ENCODE measurements around the gene CLCN6. TPM values are rescaled to one million over a fixed set of nuclear protein-coding genes. Genes with fewer than 3 reads are reported as not detected.

The CLCN6 gene
- total and polyA plus RNA-seq, 2 of the 13 experiments (the other 11 are each of a cell fraction or from before 2014, with no cell fraction given): 14.9 to 19.3 TPM

DNA sequence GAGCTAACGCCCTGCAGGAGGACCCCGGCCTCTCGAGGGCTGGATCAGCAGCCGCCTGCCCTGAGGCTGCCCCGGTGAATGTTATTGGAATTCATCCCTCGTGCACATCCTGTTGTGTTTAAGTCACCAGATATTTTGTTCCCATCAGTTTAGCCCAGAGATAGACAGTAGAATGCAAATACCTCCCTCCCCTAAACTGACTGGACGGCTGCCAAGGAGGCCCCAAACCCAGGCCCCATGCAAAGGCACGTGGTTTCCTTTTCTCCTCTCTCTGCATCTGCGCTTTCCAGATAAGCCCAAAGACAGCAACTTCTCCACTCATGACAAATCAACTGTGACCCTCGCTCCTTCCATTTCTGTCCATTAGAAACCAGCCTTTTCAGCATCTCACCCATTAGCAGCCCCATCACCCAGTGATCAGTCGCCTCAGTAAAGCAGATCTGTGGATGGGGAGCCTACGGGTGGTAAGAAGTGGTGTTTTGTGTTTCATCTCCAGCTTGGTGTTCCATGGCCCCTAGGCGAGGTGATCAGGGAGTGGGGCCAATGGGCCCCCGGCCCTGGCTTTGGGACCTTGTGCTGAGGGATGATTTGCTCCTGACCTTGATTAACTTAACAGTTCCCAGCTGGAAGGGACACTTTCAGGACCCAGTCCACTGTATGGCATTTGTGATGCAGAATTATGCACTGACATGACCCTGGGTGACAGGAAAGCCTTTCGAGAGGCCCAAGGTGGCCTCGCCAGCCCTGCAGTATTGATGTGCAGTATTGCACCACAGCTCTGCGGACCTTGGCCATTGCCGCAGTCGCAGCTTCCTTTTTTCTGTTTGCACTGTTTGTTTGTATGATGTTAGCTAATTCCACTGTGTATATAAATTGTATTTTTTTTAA is 36.4 kb downstream of the CLCN6 start (continued):
- TF ChIP-seq, protein P1, sequence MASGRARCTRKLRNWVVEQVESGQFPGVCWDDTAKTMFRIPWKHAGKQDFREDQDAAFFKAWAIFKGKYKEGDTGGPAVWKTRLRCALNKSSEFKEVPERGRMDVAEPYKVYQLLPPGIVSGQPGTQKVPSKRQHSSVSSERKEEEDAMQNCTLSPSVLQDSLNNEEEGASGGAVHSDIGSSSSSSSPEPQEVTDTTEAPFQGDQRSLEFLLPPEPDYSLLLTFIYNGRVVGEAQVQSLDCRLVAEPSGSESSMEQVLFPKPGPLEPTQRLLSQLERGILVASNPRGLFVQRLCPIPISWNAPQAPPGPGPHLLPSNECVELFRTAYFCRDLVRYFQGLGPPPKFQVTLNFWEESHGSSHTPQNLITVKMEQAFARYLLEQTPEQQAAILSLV (CRISPR knock-in tag; IDR thresholded peaks at IDR 0.05; ENCODE audit: borderline replicate concordance): 0 out of 2 replicates have a peak, but pooled peaks have one; percentile 29
- TF ChIP-seq, protein P2, sequence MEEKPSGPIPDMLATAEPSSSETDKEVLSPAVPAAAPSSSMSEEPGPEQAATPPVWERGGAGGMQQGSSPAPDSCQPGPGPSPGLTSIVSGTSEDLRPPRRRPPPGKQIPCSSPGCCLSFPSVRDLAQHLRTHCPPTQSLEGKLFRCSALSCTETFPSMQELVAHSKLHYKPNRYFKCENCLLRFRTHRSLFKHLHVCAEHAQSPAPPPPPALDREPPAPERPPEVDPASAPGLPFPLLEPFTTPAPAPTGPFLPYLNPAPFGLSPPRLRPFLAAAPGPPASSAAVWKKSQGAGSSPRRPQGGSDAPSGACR (CRISPR knock-in tag; IDR thresholded peaks at IDR 0.05): peak; percentile 77; the same call in 1 of the 2 replicates
- 0 out of 2 replicates have a peak, but pooled peaks have one; percentile 83 for TF ChIP-seq RORA (CRISPR knock-in tag; IDR thresholded peaks at IDR 0.05)
- no peak for TF ChIP-seq HMGA1 (CRISPR knock-in tag; conservative IDR thresholded peaks at IDR 0.05)
- TF ChIP-seq MTA3 (CRISPR knock-in tag; IDR thresholded peaks at IDR 0.05): no peak
- TF ChIP-seq PHB2 (IDR thresholded peaks at IDR 0.05; ENCODE audit: partially characterized antibody): no peak
- TF ChIP-seq YEATS4 (CRISPR knock-in tag; IDR thresholded peaks at IDR 0.05; ENCODE audit: borderline replicate concordance): peak; percentile 71
- peak; percentile 93 for TF ChIP-seq FOXK1 (CRISPR knock-in tag; IDR thresholded peaks at IDR 0.05; ENCODE audit: borderline replicate concordance, low read depth)
- TF ChIP-seq, protein P3, sequence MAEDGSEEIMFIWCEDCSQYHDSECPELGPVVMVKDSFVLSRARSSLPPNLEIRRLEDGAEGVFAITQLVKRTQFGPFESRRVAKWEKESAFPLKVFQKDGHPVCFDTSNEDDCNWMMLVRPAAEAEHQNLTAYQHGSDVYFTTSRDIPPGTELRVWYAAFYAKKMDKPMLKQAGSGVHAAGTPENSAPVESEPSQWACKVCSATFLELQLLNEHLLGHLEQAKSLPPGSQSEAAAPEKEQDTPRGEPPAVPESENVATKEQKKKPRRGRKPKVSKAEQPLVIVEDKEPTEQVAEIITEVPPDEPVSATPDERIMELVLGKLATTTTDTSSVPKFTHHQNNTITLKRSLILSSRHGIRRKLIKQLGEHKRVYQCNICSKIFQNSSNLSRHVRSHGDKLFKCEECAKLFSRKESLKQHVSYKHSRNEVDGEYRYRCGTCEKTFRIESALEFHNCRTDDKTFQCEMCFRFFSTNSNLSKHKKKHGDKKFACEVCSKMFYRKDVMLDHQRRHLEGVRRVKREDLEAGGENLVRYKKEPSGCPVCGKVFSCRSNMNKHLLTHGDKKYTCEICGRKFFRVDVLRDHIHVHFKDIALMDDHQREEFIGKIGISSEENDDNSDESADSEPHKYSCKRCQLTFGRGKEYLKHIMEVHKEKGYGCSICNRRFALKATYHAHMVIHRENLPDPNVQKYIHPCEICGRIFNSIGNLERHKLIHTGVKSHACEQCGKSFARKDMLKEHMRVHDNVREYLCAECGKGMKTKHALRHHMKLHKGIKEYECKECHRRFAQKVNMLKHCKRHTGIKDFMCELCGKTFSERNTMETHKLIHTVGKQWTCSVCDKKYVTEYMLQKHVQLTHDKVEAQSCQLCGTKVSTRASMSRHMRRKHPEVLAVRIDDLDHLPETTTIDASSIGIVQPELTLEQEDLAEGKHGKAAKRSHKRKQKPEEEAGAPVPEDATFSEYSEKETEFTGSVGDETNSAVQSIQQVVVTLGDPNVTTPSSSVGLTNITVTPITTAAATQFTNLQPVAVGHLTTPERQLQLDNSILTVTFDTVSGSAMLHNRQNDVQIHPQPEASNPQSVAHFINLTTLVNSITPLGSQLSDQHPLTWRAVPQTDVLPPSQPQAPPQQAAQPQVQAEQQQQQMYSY (CRISPR knock-in tag; IDR thresholded peaks at IDR 0.05): peak; percentile 45; the same call in 1 of the 2 replicates
- no peak for TF ChIP-seq IKZF1 (IDR thresholded peaks at IDR 0.05)
- TF ChIP-seq ZNF577 (CRISPR knock-in tag; IDR thresholded peaks at IDR 0.05; ENCODE audit: borderline replicate concordance, low read depth): no peak
- TF ChIP-seq MEIS2 (CRISPR knock-in tag; IDR thresholded peaks at IDR 0.05): peak; percentile 93
- 0 out of 2 replicates have a peak, but pooled peaks have one; percentile 51 for TF ChIP-seq ZNF619 (CRISPR knock-in tag; IDR thresholded peaks at IDR 0.05)
- TF ChIP-seq KLF6 (CRISPR knock-in tag; IDR thresholded peaks at IDR 0.05): 0 out of 2 replicates have a peak, but pooled peaks have one; percentile 53
- TF ChIP-seq MBD4 (IDR thresholded peaks at IDR 0.05; ENCODE audit: borderline replicate concordance, low read length): peak; percentile 69; the same call in 1 of the 2 replicates
- TF ChIP-seq, protein P4, sequence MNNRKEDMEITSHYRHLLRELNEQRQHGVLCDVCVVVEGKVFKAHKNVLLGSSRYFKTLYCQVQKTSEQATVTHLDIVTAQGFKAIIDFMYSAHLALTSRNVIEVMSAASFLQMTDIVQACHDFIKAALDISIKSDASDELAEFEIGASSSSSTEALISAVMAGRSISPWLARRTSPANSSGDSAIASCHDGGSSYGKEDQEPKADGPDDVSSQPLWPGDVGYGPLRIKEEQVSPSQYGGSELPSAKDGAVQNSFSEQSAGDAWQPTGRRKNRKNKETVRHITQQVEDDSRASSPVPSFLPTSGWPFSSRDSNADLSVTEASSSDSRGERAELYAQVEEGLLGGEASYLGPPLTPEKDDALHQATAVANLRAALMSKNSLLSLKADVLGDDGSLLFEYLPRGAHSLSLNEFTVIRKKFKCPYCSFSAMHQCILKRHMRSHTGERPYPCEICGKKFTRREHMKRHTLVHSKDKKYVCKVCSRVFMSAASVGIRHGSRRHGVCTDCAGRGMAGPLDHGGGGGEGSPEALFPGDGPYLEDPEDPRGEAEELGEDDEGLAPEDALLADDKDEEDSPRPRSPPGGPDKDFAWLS (CRISPR knock-in tag; IDR thresholded peaks at IDR 0.05; ENCODE audit: borderline replicate concordance): no peak
- peak; percentile 62; the same call in 1 of the 2 replicates for TF ChIP-seq ATF1 (CRISPR knock-in tag; IDR thresholded peaks at IDR 0.05)
- 0 out of 2 replicates have a peak, but pooled peaks have one; percentile 46 for TF ChIP-seq ZNF772 (CRISPR knock-in tag; IDR thresholded peaks at IDR 0.05)
- TF ChIP-seq ZNF251 (CRISPR knock-in tag; IDR thresholded peaks at IDR 0.05): no peak
- TF ChIP-seq, protein P5, sequence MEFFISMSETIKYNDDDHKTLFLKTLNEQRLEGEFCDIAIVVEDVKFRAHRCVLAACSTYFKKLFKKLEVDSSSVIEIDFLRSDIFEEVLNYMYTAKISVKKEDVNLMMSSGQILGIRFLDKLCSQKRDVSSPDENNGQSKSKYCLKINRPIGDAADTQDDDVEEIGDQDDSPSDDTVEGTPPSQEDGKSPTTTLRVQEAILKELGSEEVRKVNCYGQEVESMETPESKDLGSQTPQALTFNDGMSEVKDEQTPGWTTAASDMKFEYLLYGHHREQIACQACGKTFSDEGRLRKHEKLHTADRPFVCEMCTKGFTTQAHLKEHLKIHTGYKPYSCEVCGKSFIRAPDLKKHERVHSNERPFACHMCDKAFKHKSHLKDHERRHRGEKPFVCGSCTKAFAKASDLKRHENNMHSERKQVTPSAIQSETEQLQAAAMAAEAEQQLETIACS (CRISPR knock-in tag; IDR thresholded peaks at IDR 0.05): no peak
- peak; percentile 94 for TF ChIP-seq ZSCAN29 (CRISPR knock-in tag; conservative IDR thresholded peaks at IDR 0.05)

Measured in HepG2 (cell line).